Small intestine (tissue), 7 donors: ENCODE measurements around the gene EXOC3. TPM values are rescaled to one million over a fixed set of nuclear protein-coding genes. Genes with fewer than 3 reads are reported as not detected.
"Not testable (repeated sequence)": the region's sequence is repeated elsewhere in the genome, so short reads cannot be mapped to it uniquely, and the experiment has no call there.

ENCODE experiments used
- DNase-seq, 2 donors: peaks; one replicate each; pipeline versions ENCODE4 v3.0.0 to v3.0.0-alpha.2; 2013
- FAIRE-seq: peaks from 2 replicates; lab custom pipeline; 2012; peaks lifted over from hg19 to GRCh38; lab: Jason Lieb, UNC
- H3K27ac ChIP-seq, 3 donors: one replicate each; pipeline ENCODE4 v1.5.1; 2013; ENCODE audit warnings: low read length in 2 of 3, mild to moderate bottlenecking in 2 of 3, control low read depth in 1 of 3, inconsistent platforms in 1 of 3, low read depth in 1 of 3, moderate library complexity in 1 of 3
- H3K27me3 ChIP-seq, 3 donors: one replicate each; pipeline ENCODE4 v1.6.1; 2013; ENCODE audit warnings: low read length in 3 of 3, inconsistent platforms in 1 of 3; ENCODE audit not compliant: control insufficient read depth in 3 of 3, insufficient read depth in 3 of 3
- H3K36me3 ChIP-seq, 3 donors: one replicate each; pipeline ENCODE4 v1.6.1; 2013; ENCODE audit warnings: low read length in 3 of 3, inconsistent platforms in 1 of 3, low read depth in 1 of 3, mild to moderate bottlenecking in 1 of 3, moderate library complexity in 1 of 3; ENCODE audit not compliant: control insufficient read depth in 3 of 3, insufficient read depth in 2 of 3
- H3K4me1 ChIP-seq, 3 donors: one replicate each; pipeline ENCODE4 v1.6.1; 2013; ENCODE audit warnings: low read length in 2 of 3, inconsistent platforms in 1 of 3, low read depth in 1 of 3, mild to moderate bottlenecking in 1 of 3, moderate library complexity in 1 of 3; ENCODE audit not compliant: control insufficient read depth in 3 of 3, insufficient read depth in 2 of 3
- H3K4me3 ChIP-seq, 3 donors: one replicate each; pipeline ENCODE4 v1.5.1; 2013; ENCODE audit warnings: low read length in 3 of 3, control low read depth in 1 of 3, inconsistent platforms in 1 of 3, low read depth in 1 of 3, mild to moderate bottlenecking in 1 of 3, moderate library complexity in 1 of 3
- H3K9me3 ChIP-seq, 2 donors: one replicate each; pipeline ENCODE4 v1.6.1; 2013; ENCODE audit warnings: low read depth in 1 of 2, low read length in 1 of 2; ENCODE audit not compliant: control insufficient read depth in 2 of 2, insufficient read depth in 1 of 2
- WGBS, 3 donors: extraction: QIAGEN DNeasy Blood & Tissue Kit; methylation state at CpG; one replicate each; pipeline ENCODE4 v1.1.7; 2013; 5-methylcytosine and 5-hydroxymethylcytosine counted together
- polyA plus RNA-seq, 4 donors: library from polyadenylated mRNA; stranded (reverse) in 3 of 4; unstranded in 1 of 4; fragments of 200-250 nt in 3 of 4; fragments of 120-200 nt in 1 of 4; gene quantifications; one replicate each; pipeline versions ENCODE4 v1.2.1 to v1.2.3, GENCODE V29; 2013
- donor health status: healthy with polysubstance abuse.
- donor health status: control.
- donor health status: control.
- donor health status: Bipolar disorder and iron deficiency.
- donor health status: healthy.

Gene EXOC3
- polyA plus RNA-seq, 4 donors = 47.2 to 85.7 (median 64.4) TPM

DNA sequence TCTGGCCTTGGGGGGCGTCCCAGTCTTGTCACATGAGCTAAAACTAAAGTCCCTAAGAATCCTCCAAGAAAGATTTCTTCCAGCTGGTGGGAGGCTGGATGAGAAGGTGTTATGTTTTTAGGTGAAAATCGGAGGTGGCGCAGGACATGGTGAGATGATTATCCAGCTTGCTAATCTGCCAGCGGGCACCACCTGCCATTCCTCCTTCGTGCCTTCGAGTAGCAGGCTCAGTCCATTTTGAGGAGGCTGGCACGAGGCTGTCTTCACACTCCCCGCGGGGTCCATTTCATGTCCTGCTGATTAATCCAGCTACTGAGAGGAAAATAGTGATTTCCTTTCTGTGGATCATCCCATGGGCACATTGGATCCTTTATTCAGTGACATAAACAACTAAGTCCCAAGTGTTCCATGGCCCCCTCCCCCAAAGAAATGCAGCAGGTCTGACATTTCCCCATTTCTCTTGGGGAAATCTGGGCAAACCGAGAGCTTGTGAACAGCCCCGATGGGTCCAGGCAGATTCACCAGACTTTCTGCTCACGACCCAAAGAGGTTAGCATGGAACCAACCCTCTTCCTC lies 38.2 kb upstream of the EXOC3 start:
- no peak overlapping the region for H3K27ac ChIP-seq
- H3K27me3 ChIP-seq = peaks cover 0 to 8% (median 2%) of the 10 kb centered on the region in 3 donors
- peaks cover 0 to 8% (median 0%) of the 10 kb centered on the region in 3 donors for H3K4me1 ChIP-seq
- 82 to 89% (median 84%) methylated on average over 12 of the region's 12 CpGs for WGBS, 3 donors
- DNase-seq = no peak
- no peaks in the 10 kb centered on the region for H3K9me3 ChIP-seq
- no peak overlapping the region for H3K4me3 ChIP-seq
- H3K36me3 ChIP-seq = no peaks in the 10 kb centered on the region
- no peak for FAIRE-seq

DNA sequence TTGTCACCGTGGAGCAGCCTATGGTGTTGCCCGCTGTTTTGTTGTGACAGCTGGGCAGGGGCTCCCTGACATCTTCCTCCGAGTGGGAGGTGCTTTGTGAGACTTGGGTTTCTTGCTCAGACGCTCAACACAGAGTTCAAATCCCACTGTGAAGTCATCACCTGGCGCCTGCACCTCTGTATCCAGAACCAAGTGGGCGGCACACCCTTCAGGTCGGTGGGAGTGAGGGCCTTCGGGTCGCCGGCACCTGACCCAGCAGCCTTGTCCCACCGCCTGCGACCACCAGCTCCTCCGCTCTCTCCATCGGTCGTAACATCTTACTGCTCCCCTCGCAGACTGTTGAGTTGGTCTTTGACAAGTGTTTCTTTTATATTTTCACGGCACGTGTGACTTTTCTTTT lies 37.6 kb upstream of the EXOC3 start:
- Histone ChIP-seq H3K27ac (no peak overlapping the region), H3K27me3 (peaks cover 0 to 4% (median 2%) of the 10 kb centered on the region in 3 donors), H3K36me3 (no peaks in the 10 kb centered on the region), H3K4me3 (no peak overlapping the region), H3K4me1 (peaks cover 0 to 2% (median 0%) of the 10 kb centered on the region in 3 donors), H3K9me3 (no peaks in the 10 kb centered on the region)
- DNase-seq (no peak), FAIRE-seq (no peak)
- WGBS, 3 donors = 85 to 89% (median 86%) methylated on average over 18 of the region's 18 CpGs

DNA sequence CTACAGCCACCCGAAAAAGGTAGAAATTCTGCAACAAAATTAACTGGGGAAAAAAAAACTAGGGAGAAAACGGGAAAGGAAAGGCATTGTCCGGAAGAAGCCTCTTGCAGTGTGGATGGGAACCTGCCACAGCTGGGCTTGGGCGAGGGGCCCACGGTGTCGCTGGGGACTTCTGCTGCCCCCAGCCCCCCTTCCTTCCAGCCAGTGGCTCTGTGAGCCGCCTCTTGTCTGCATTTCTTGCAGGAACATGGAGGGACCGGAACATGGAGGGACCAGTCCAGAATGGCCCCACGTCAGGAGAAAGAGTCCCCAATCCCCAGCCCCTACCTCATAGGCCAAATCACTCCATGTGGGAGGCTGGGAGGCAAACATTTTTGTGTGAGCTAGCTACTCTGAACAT lies 36.9 kb upstream of the EXOC3 start:
- H3K36me3 ChIP-seq = no peaks in the 10 kb centered on the region
- H3K4me3 ChIP-seq = no peak overlapping the region
- H3K27ac ChIP-seq = no peak overlapping the region
- no peak for DNase-seq
- peaks cover 0 to 4% (median 0%) of the 10 kb centered on the region in 3 donors for H3K27me3 ChIP-seq
- 85 to 90% (median 85%) methylated on average over 9 of the region's 9 CpGs for whole genome bisulfite sequencing, 3 donors
- no peaks in the 10 kb centered on the region for H3K9me3 ChIP-seq
- no peak for FAIRE-seq
- H3K4me1 ChIP-seq = no peaks in the 10 kb centered on the region

DNA sequence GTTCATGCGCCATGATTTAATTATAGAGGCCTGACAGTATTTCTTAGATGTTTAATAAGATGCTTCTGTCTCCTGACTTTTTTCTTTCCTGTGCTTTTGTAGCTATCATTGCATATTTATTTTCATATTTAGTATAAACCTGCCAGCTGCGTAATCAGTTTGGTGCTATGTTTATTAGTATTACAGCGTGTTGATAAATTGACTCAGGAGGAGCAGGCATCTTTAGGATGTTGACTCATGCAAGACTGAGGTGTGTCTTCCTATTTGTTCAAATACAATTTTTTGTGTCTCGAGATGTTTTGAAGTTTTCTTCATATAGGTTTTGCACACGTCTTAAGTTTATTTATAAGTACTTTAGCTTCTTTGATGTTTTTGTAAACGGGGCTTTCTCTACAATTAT lies 35.9 kb upstream of the EXOC3 start:
- Histone ChIP-seq H3K9me3 (no peaks in the 10 kb centered on the region), H3K27me3 (peaks cover 0 to 4% (median 0%) of the 10 kb centered on the region in 3 donors), H3K27ac (no peak overlapping the region), H3K36me3 (no peaks in the 10 kb centered on the region), H3K4me1 (no peaks in the 10 kb centered on the region), H3K4me3 (no peak overlapping the region)
- no peak for DNase-seq
- WGBS, 3 donors = 73 to 78% (median 75%) methylated on average over 6 of the region's 6 CpGs
- no peak for FAIRE-seq

- H3K27me3 ChIP-seq = peaks cover 0 to 4% (median 0%) of the 10 kb centered on the region in 3 donors
- no peak overlapping the region for H3K4me3 ChIP-seq
- H3K27ac ChIP-seq = no peak overlapping the region
- H3K9me3 ChIP-seq = no peaks in the 10 kb centered on the region
- 63 to 67% (median 66%) methylated on average over 8 of the region's 8 CpGs for WGBS, 3 donors
- H3K36me3 ChIP-seq = no peaks in the 10 kb centered on the region
- no peaks in the 10 kb centered on the region for H3K4me1 ChIP-seq
- no peak for DNase-seq
- FAIRE-seq = no peak
Observed at GRCh38 chr5:407801-408268, 35.1 kb upstream of the EXOC3 start.

DNA sequence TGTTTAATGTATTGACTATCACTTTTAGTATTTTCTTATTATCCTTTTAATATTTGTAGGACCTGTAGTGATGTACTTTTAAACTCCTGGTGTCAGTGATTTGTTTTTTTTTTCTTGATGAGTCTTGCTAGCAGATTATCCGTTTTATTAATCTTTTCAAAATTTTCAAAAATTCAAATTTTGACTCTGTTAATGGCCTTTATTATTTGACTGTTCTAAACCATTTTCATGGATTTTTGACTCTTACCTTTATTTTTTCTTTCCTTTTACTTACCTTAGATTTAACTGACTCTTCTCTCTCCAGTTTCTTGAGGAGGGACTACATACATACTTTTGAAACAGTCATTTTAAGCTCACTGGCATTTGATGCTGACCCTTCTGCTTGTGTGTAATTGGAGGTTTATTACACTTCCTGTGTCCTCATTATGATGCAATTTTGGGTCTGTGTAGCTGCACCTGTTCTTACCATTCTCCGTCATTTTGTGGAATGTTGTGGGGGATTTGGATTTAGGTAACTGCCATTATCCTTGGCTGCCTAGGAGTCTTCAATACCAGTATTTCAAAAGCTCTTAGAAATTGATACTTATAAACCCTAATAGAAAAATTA lies 32.0 kb upstream of the EXOC3 start:
- no peak for FAIRE-seq
- H3K4me3 ChIP-seq = no peak overlapping the region
- 74 to 89% (median 76%) methylated on average over 2 of the region's 2 CpGs for WGBS, 3 donors

DNA sequence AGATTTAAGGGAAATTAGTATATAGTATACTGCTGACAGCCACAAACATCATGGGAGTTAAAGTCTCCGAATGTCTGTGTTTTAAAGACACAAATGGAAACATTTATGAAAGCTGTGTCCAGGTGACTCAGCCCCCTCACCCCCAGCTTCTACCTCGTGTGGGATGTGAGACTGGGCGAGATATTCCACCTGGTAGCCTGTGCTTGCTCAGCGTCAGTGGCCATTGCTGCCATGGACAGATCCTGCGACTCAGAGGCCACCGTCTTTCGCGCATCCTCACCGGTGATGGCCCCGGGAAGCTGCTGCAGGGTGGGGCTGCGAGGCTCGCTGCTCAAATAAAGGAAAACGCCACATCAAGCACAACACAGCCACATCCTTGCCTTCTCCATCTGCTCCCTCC lies 31.2 kb upstream of the EXOC3 start:
- FAIRE-seq = no peak
- Histone ChIP-seq H3K27ac (no peak overlapping the region), H3K27me3 (no peaks in the 10 kb centered on the region), H3K9me3 (peaks cover 0 to 5% of the 10 kb centered on the region in 2 donors), H3K4me1 (peaks cover 0 to 19% (median 0%) of the 10 kb centered on the region in 3 donors), H3K4me3 (no peak overlapping the region), H3K36me3 (peaks cover 0 to 3% (median 0%) of the 10 kb centered on the region in 3 donors)
- 69 to 82% (median 81%) methylated on average over 13 of the region's 13 CpGs for WGBS, 3 donors
- no peak for DNase-seq

More for the DNA sequence above, 32.0 kb upstream of the EXOC3 start:
- H3K9me3 ChIP-seq = peaks cover 0 to 5% of the 10 kb centered on the region in 2 donors
- no peak for DNase-seq
- peaks cover 0 to 3% (median 0%) of the 10 kb centered on the region in 3 donors for H3K36me3 ChIP-seq
- H3K27me3 ChIP-seq = no peaks in the 10 kb centered on the region
- H3K4me1 ChIP-seq = peaks cover 0 to 16% (median 0%) of the 10 kb centered on the region in 3 donors
- no peak overlapping the region for H3K27ac ChIP-seq

DNA sequence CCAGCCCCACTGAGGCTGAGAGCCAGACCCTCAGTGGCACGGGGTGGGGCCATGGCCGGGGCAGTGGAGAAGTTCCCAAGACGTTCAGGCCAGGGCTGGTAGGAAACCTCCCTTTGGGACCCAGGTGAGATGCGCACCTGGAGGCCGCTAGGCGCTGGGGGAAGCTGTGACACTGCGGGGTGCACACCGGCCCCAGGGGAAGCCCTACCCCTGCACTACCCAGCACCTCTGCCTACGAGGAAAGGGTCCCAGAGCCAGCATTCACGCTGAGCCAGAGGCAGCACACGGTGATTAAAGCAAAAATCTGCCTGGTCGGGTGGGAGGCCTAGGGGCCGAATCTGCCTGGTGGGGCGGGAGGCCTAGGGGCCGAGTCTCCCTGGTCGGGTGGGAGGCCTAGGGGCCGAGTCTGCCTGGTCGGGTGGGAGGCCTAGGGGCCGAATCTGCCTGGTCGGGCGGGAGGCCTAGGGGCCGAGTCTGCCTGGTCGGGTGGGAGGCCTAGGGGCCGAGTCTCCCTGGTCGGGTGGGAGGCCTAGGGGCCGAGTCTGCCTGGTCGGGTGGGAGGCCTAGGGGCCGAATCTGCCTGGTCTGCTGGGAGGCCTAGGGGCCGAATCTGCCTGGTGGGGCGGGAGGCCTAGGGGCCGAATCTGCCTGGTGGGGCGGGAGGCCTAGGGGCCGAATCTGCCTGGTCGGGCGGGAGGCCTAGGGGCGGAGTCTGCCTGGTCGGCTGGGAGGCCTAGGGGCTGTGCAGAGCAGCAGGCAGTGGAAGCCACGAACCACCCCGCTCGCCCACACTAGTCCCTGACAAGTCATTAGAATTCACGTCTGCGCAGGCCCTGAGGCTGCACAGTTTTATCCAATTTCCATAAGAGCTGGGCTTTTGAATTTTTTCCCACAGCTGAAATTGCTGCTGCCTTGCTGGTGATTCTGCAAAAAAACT lies 27.7 kb upstream of the EXOC3 start:
- not testable (repeated sequence) for H3K27me3 ChIP-seq, H3K36me3 ChIP-seq, FAIRE-seq, H3K9me3 ChIP-seq, H3K4me3 ChIP-seq
- DNase-seq = peak in 1 of 2 donors; percentile 70
- 85 to 90% (median 86%) methylated on average over 42 of the region's 42 CpGs for WGBS, 3 donors
- H3K27ac ChIP-seq = peak overlapping the region in 1 of 3 donors; percentile 89
- H3K4me1 ChIP-seq = peaks cover 0 to 19% (median 0%) of the 10 kb centered on the region in 3 donors
